Adipose tissue (tissue), 3 donors: ENCODE measurements around the gene NDUFS7. TPM values are rescaled to one million over a fixed set of nuclear protein-coding genes. Genes with fewer than 3 reads are reported as not detected.
A peak's percentile ranks its signal among the peaks of the same experiment; 100 is the strongest.
"Not testable (repeated sequence)": the region's sequence is repeated elsewhere in the genome, so short reads cannot be mapped to it uniquely, and the experiment has no call there.

ENCODE experiments used
- H3K27ac ChIP-seq: one replicate; pipeline ENCODE4 v1.5.1; 2013; ENCODE audit warnings: low read depth, low read length
- WGBS, 3 donors: extraction: QIAGEN DNeasy Blood & Tissue Kit; methylation state at CpG; one replicate each; pipeline ENCODE4 v1.1.7; 2013; 5-methylcytosine and 5-hydroxymethylcytosine counted together
- polyA plus RNA-seq, 3 donors: library from polyadenylated mRNA; stranded (reverse); fragments of 200-250 nt; gene quantifications; one replicate each; pipeline ENCODE4 v1.2.3, GENCODE V29; 2013
- donor health status: healthy with polysubstance abuse.
- donor health status: Bipolar disorder and iron deficiency.
- donor health status: healthy.

NDUFS7 gene
- polyA plus RNA-seq, 3 donors, result 97.5 to 211 (median 110) TPM

- H3K27ac ChIP-seq, result no peak overlapping the region
- WGBS, 3 donors, result 38 to 59% (median 54%) methylated on average over 33 of the region's 33 CpGs
These were observed 25.7 kb downstream of the NDUFS7 start for GRCh38 chr19:1409204-1410005.

DNA sequence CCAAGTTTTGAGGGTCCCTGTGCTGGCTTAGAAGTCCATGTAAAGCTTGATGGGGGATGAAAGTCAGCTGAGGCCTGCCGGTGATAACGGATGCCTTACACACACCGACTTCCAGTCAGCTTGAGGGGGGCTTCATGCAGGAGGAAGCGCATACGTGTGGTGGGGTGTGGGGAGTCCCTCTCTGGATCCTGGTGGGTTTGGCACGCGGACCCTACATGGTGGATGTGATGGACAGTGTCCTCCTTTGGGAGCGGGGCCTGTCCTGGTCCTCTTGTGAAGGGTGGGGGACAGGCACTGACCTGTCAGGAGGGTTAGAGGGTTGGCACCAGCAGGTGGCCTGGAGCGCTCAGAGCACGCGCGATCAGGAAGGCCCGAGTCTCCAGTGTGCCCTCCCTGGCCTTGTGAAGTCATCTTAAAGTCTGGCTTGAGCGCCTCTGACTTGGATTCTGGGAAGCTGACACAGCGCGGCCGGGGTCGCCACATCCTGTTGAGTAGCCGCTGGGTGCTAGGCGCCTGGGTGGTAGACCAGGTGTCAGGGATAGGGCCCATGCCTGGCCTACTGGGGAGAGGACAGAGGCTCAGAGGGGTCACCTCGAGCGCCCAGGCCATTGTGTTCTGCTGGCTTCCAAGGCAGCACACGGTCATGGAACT, 26.6 kb downstream of the NDUFS7 start:
- 65 to 68% (median 67%) methylated on average over 23 of the region's 23 CpGs for WGBS, 3 donors
- H3K27ac ChIP-seq, result no peak overlapping the region

DNA sequence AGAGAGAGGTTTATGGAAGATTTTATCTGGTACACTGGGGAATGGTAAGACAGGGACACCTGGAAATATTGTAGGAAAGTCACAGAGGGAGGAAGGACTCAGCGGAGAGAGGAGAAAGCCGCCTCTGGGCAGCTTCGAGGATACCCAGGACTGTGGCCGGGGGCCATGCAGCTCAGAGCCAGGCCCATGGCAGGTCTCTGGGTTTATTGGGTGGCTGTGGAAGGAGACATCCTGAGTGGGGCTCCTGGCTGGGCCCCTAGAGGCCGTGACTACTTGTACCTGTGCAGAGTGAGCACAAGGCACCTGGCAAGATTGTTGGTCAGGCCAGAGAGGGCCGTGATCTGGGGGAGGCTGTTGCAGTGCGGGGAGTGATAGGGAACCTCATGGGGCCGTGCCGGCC, 27.1 kb downstream of the NDUFS7 start:
- H3K27ac ChIP-seq, result no peak overlapping the region
- 69 to 75% (median 72%) methylated on average over 9 of the region's 9 CpGs for WGBS, 3 donors

- no peak overlapping the region for H3K27ac ChIP-seq
- 66 to 73% (median 67%) methylated on average over 27 to 29 of the region's 29 CpGs for WGBS, 3 donors
These were observed 27.8 kb downstream of the NDUFS7 start for GRCh38 chr19:1411255-1412191.

DNA sequence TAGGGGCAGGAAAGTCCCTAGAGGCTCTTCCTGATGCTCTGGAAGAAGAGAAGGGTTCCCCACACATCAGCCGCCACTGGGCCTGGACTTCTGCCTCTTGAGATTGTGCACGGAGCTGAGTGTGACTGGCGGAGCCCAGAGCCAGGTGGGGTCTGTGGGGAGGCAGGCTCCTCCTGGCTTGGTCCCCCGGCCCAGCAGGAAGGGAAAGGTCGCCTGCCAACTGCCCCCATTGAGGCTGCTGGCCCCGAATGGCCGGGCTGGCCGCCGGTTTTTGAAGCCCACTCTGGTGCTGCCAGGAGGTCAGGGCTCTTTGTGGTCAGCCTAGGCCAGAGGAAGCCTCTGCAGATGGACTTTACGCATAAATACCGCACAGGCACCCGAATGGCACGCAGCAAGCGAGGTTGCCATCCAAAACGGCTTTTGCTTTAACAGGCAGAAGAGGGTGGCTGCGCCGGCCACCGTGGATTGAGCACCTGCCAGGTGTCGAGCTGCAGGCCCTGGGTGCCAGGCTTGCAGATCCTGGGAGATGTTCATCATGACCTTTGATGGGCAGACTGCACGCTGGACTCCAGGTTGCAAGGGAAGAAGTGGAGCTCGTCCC, 28.7 kb downstream of the NDUFS7 start:
- 68 to 78% (median 76%) methylated on average over 21 of the region's 21 CpGs for WGBS, 3 donors
- H3K27ac ChIP-seq, result no peak overlapping the region

GRCh38 chr19:1412995-1413800, 29.5 kb downstream of the NDUFS7 start:
- 69 to 78% (median 77%) methylated on average over 36 of the region's 36 CpGs for WGBS, 3 donors
- no peak overlapping the region for H3K27ac ChIP-seq

DNA sequence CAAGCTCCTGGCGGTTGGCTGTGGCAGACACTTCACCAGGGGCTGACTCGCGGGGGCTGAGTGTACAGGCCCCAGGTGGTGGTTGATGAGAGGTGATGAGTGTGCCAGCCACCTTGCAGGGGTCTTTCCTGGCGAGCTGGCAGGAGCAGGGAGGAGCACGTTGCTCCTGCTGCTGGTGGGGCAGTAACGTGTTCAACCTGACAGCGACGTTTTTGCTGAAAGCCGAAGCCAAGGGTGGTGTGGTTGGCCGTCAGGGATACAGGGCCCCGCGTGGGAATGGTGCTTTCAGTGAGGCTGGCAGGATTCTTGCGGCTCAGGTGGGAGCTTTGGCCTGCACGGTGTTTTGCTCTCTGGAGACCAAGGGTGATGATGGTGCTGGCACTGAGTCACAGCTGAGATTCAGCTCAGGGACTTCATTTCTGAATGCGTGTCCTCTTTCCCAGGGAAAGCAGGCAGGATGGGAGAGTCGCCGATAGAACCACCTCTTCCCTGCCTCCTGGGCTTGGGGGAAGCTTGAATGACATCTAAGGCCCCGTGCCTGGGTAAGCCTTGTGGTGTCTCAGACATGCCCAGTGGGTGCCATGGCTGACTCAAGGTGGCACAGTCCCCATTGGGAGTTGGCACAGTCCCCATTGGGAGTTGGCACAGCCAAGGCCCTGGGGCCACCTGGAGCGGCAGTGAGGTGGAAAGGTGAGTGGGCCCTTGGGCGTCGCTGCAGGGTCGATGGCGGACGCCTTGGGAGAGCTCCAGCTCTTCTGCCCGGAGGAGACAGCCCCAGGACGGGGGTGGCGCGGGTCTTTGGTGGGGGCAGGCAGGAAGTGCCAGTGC, 32.5 kb downstream of the NDUFS7 start:
- H3K27ac ChIP-seq, result peak overlapping the region; percentile 69
- 43 to 63% (median 61%) methylated on average over 28 of the region's 28 CpGs for WGBS, 3 donors

- 71 to 75% (median 74%) methylated on average over 21 of the region's 21 CpGs for WGBS, 3 donors
- H3K27ac ChIP-seq, result no peak overlapping the region
These were observed 33.4 kb downstream of the NDUFS7 start for GRCh38 chr19:1417145-1417544.

DNA sequence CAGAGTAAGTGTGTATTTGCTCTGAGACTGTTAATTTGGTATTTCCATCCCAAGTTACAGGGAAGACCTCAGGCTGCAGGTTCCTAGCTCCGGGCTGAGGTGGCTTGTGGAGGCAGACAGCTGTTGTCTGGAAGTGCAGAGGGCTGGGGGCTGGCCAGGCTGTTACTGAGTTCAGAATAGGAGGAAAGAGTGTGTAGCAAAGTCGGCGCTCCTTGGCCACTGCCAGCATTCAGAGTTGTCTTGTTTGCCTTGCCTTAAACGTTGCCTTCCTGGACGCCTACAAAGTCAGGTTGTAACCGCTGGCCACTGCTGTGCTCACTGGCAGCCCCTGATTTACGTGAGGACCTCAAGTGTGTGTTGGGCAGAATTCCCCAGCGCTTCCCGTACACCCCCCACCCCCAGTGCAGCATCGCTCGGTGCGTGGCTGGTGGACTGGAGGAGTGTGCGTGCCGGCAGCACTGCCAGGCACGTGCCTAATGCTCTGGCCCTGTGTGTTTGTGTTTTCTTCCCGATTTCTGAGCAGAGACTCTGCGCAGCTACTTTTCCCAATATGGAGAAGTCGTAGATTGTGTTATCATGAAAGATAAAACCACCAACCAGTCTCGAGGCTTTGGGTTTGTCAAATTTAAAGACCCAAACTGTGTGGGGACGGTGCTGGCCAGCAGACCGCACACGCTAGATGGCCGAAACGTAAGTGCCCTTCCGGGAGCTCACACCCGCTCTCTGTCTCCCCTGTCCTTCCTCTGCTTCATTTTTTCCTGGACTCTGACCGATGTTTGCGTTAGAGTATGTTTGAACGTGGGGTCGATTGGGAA, 34.2 kb downstream of the NDUFS7 start:
- no peak overlapping the region for H3K27ac ChIP-seq

GRCh38 chr19:1418496-1418775, 34.7 kb downstream of the NDUFS7 start:
- WGBS, 3 donors, result 75 to 87% (median 84%) methylated on average over 13 of the region's 13 CpGs

More for the DNA sequence above, 34.2 kb downstream of the NDUFS7 start:
- WGBS, 3 donors, result 42 to 78% (median 77%) methylated on average over 30 of the region's 30 CpGs

DNA sequence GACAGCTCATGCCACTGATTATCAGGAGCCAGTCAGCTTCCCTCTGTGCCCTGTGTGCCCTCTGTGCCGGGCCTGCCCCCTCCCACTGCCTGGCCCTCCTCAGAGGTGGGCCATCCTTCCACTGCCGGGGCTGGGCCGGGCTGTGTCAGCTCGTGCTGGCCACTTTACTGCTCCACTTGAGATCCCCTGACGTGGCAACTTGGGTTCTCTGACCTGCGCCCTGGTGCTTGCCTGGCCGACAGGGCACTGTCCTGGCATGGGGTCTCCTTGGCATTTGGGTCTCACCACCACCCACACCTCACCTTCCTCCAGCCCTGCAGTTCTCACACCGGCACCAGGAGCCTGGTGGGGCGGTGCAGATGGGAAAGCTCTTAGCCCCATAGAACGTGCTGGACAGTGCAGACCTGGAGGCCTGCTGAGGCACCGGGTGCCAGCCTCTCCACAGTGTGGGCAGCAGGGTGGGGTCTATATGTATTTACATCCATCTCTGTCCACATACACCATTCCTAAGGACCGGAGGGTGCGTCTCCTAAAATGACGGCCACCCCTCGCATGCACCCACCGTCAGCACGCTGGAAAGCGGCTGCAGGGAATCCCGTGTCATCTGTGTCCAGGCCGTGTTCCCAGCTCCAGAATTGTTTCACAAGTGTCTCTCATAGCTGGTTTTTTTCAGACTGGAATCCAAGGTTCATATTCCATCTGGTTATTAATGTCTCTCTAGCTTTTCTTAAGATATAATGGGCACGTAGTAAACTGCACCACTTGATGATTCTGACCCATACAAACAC, 35.4 kb downstream of the NDUFS7 start:
- H3K27ac ChIP-seq, result no peak overlapping the region
- WGBS, 3 donors, result 79 to 85% (median 84%) methylated on average over 21 of the region's 21 CpGs

More at GRCh38 chr19:1418496-1418775, 34.7 kb downstream of the NDUFS7 start:
- H3K27ac ChIP-seq, result no peak overlapping the region

- 93 to 96% (median 95%) methylated on average over 22 to 26 of the region's 43 CpGs for WGBS, 3 donors
- not testable (repeated sequence) for H3K27ac ChIP-seq
These were observed 36.4 kb downstream of the NDUFS7 start for GRCh38 chr19:1420085-1420484.

GRCh38 chr19:1420590-1420989, 36.9 kb downstream of the NDUFS7 start:
- WGBS, 3 donors, result 90 to 91% (median 91%) methylated on average over 15 of the region's 15 CpGs

DNA sequence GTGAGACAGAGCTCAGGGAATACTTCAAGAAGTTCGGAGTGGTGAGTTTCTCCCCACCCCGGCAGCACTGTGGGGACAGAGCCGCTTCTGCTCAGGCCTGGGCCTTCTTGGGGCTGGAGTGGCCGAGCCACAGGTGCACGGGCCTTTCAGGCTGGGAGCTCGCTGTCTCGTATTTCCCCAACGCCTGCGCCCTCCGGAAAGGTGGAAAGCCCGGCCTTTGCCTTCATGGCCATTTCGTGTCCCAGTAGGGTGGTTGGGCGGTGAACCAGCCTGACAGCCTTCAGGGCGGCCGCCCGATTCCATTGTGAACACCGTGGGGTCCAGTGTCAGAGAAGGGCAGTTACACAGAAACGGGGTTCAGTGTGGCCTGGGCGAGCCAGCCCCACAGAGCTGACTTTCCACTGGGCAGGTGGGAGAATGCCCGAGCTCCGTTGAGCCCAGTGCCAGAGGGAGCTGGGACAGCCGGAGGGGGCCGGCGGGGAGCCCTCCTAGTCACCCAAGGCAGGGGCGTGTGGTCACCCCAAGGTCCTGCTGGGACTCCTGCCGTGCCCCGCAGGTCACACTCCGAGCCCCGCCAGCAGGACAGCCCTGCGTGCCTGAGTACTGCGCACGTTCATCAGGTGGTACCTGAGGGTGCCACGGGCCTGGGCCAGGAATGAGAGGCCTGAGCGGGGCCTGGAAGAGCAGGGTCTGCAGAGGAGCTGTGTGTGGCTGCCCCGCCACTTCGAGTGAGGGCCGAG, 37.7 kb downstream of the NDUFS7 start:
- no peak overlapping the region for H3K27ac ChIP-seq
- WGBS, 3 donors, result 89 to 94% (median 94%) methylated on average over 34 to 37 of the region's 37 CpGs

More at GRCh38 chr19:1420590-1420989, 36.9 kb downstream of the NDUFS7 start:
- H3K27ac ChIP-seq, result no peak overlapping the region

DNA sequence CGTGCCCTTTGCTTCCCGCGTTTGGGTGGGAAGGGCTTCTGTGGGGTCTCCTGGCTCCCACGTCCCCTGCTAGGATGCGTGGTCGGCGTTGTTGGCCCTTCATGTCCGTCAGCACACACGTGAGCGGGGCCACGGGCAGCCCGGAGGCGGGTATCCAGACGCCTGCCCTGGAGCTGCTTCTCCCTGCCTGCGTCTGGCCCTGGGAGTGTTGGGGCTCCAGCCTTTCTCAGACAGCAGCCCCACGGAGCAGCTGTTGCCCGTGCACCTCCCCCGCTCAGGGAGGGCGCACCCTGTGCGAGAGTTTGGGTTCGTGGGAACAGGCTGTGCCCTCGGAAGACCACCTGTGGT, 38.2 kb downstream of the NDUFS7 start:
- 84 to 89% (median 88%) methylated on average over 22 of the region's 22 CpGs for WGBS, 3 donors
- H3K27ac ChIP-seq, result no peak overlapping the region
